Pancreas (tissue), 10 donors: Measurements from ENCODE around the gene CPM. TPM values are rescaled to one million over a fixed set of nuclear protein-coding genes. Genes with fewer than 3 reads are reported as not detected.

Source experiments
- ATAC-seq, 4 donors: fragments of 200-7000 bp; cut with Tn5 transposase; one replicate each; pipeline versions ENCODE4 v1.8.0 to v1.9.1; 2020; ENCODE audit warnings: mild to moderate bottlenecking in 4 of 4, moderate library complexity in 4 of 4
- DNase-seq, 6 donors: peaks; one replicate each; pipeline ENCODE4 v3.0.0-alpha.2; 2020
- FAIRE-seq: peaks from 2 replicates; lab custom pipeline; 2012; peaks lifted over from hg19 to GRCh38; lab: Jason Lieb, UNC
- H3K27ac ChIP-seq, 4 donors: fragments of 200-600 bp; sonication (generic); 1 replicate in 3 of 4; 2 replicates in 1 of 4; pipeline versions ENCODE4 v1.5.0 to v1.8.0; 2020
- H3K27me3 ChIP-seq, 4 donors: fragments of 200-600 bp; one replicate each; pipeline ENCODE4 v1.8.0; 2021
- H3K36me3 ChIP-seq, 3 donors: fragments of 200-600 bp; sonication (generic) in 1 of 3; one replicate each; pipeline versions ENCODE4 v1.5.0 to v1.8.0; 2020 to 2021
- H3K4me1 ChIP-seq, 3 donors: fragments of 200-600 bp; one replicate each; pipeline ENCODE4 v1.8.0; 2021
- H3K4me3 ChIP-seq, 4 donors: fragments of 200-600 bp; sonication (generic) in 2 of 4; one replicate each; pipeline versions ENCODE4 v1.5.0 to v1.8.0; 2020 to 2021
- H3K9me3 ChIP-seq, 4 donors: fragments of 200-600 bp; one replicate each; pipeline ENCODE4 v1.8.0; 2021
- CTCF ChIP-seq, 4 donors: fragments of 200-600 bp; sonication (generic) in 3 of 4; IDR thresholded peaks; one replicate each; pipeline versions ENCODE4 v1.5.0 to v1.8.0; 2021; ENCODE audit warnings: antibody characterized with exemption in 4 of 4
- WGBS, 2 donors: extraction: QIAGEN DNeasy Blood & Tissue Kit; methylation state at CpG; one replicate each; pipeline ENCODE4 v1.1.7; 2013; 5-methylcytosine and 5-hydroxymethylcytosine counted together
- intact Hi-C, 3 donors: fragments of 100-400 bp; cut with DNase I; formaldehyde crosslinking; loops; one replicate each; pipeline versions ENCODE4 v1.11.1 to v1.14.2; 2022
- polyA plus RNA-seq, 2 donors: library from polyadenylated mRNA; stranded (reverse); fragments of 200-250 nt; gene quantifications; one replicate each; pipeline ENCODE4 v1.2.3, GENCODE V29; 2013
- total RNA-seq, 6 donors: library from RNA; stranded (reverse); fragmentation: NEBNext Ultra II Directional in 4 of 6; extraction: Animal tissue kit (Norgen Biotek cat#: 25700) in 4 of 6; gene quantifications; one replicate each; pipeline versions ENCODE4 v1.2.1 to v1.2.4, GENCODE V29; 2021 to 2023
- donor health status: healthy with polysubstance abuse.
- donor health status: DM: no; HTN: no; CAD: no; lungs with moderate emphysema.
- donor health status: DM: no; HTN: no; CAD: no.
- donor health status: control.
- donor health status: control.
- donor health status: Bipolar disorder and iron deficiency.
- donor health status: DM: yes; HTN: yes; CAD: no.
- donor health status: DM: no; HTN: no; CAD: no.
- donor health status: DM: no; HTN: no; CAD: no.
- donor health status: DM: yes; HTN: yes; CAD: no.

CPM gene
- total and polyA plus RNA-seq, 8 donors, result 4.3 to 49.2 (median 11.1) TPM

DNA sequence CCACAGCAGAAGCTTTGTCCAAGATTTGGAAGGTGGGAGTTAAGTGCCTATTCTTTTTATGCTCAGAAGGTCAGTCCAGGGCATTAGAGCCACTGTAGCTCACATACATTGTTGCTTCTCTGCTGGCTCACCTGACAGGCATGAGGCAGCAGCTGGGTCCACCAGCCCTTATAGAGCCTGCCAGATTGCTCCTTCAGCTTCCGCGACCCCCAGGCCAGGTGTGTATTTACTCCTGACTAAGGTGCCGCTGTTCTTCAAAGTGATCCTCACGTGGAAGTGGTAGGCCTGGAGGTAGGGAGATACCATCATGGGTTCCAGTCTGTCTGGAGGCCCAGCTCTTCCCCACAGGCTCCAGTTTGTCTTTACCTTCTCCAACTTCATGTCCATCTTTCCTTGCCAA, 17.5 kb upstream of the CPM start:
- WGBS, 2 donors, result 94 to 96% methylated on average over 4 of the region's 4 CpGs
- H3K27ac ChIP-seq, result no peak overlapping the region
- no peaks in the 10 kb centered on the region for H3K27me3 ChIP-seq
- ATAC-seq (no peak), FAIRE-seq (no peak), DNase-seq (no peak)
- TF ChIP-seq CTCF (IDR thresholded peaks at IDR 0.05), result no peak
- H3K9me3 ChIP-seq, result no peaks in the 10 kb centered on the region
- no peak overlapping the region for H3K4me3 ChIP-seq
- no peaks in the 10 kb centered on the region for H3K36me3 ChIP-seq
- no peaks in the 10 kb centered on the region for H3K4me1 ChIP-seq
- intact Hi-C loops, result no loop called here

GRCh38 chr12:68945255-68945654, 12.3 kb upstream of the CPM start:
- ATAC-seq (no peak), FAIRE-seq (no peak), DNase-seq (no peak)
- Histone ChIP-seq H3K27ac (no peak overlapping the region), H3K9me3 (no peaks in the 10 kb centered on the region), H3K4me3 (no peak overlapping the region), H3K4me1 (peaks cover 0 to 18% (median 0%) of the 10 kb centered on the region in 3 donors), H3K27me3 (no peaks in the 10 kb centered on the region), H3K36me3 (no peaks in the 10 kb centered on the region)
- TF ChIP-seq CTCF (IDR thresholded peaks at IDR 0.05), result no peak
- WGBS, 2 donors, result 61 to 81% methylated on average over 2 of the region's 2 CpGs
- intact Hi-C loops, result no loop called here

- H3K4me1 ChIP-seq, result peaks cover under 1 to 26% (median 6%) of the 10 kb centered on the region in 3 donors
- no peak for TF ChIP-seq CTCF (IDR thresholded peaks at IDR 0.05)
- FAIRE-seq, result no peak
- ATAC-seq, result no peak
- no peak overlapping the region for H3K27ac ChIP-seq
- WGBS, 2 donors, result 53 to 56% methylated on average over 5 of the region's 5 CpGs
- no peaks in the 10 kb centered on the region for H3K27me3 ChIP-seq
- DNase-seq, result no peak
- no peaks in the 10 kb centered on the region for H3K36me3 ChIP-seq
- no peaks in the 10 kb centered on the region for H3K9me3 ChIP-seq
- no peak overlapping the region for H3K4me3 ChIP-seq
- intact Hi-C loops, result no loop called here
These were observed 11.5 kb upstream of the CPM start for GRCh38 chr12:68944296-68945076.

- intact Hi-C loops, result no loop called here
- H3K4me1 ChIP-seq, result peaks cover 3 to 29% (median 7%) of the 10 kb centered on the region in 3 donors
- H3K36me3 ChIP-seq, result no peaks in the 10 kb centered on the region
- H3K27ac ChIP-seq, result no peak overlapping the region
- no peaks in the 10 kb centered on the region for H3K27me3 ChIP-seq
- DNase-seq, result no peak
- FAIRE-seq, result no peak
- WGBS, 2 donors, result 33 to 41% methylated on average over 1 of the region's 1 CpG
- no peak for TF ChIP-seq CTCF (IDR thresholded peaks at IDR 0.05)
- H3K9me3 ChIP-seq, result no peaks in the 10 kb centered on the region
- peak in 3 of 4 donors; percentile 35 to 60 (median 40) for ATAC-seq
- no peak overlapping the region for H3K4me3 ChIP-seq
These were observed 10.9 kb upstream of the CPM start for GRCh38 chr12:68943848-68944247.

- FAIRE-seq (no peak), DNase-seq (no peak), ATAC-seq (no peak)
- Histone ChIP-seq H3K4me3 (no peak overlapping the region), H3K4me1 (peaks cover 7 to 29% (median 7%) of the 10 kb centered on the region in 3 donors), H3K27ac (no peak overlapping the region), H3K36me3 (no peaks in the 10 kb centered on the region), H3K9me3 (no peaks in the 10 kb centered on the region), H3K27me3 (no peaks in the 10 kb centered on the region)
- TF ChIP-seq CTCF (IDR thresholded peaks at IDR 0.05), result no peak
- intact Hi-C loops, result no loop called here
These were observed 7.8 kb upstream of the CPM start for GRCh38 chr12:68940731-68941130.
